Measurements from ENCODE around the gene THAP6. TPM values are rescaled to one million over a fixed set of nuclear protein-coding genes. Genes with fewer than 3 reads are reported as not detected.

THAP6 gene
- total and polyA plus RNA-seq, 2 donors, result 9.4 to 38.6 TPM

DNA sequence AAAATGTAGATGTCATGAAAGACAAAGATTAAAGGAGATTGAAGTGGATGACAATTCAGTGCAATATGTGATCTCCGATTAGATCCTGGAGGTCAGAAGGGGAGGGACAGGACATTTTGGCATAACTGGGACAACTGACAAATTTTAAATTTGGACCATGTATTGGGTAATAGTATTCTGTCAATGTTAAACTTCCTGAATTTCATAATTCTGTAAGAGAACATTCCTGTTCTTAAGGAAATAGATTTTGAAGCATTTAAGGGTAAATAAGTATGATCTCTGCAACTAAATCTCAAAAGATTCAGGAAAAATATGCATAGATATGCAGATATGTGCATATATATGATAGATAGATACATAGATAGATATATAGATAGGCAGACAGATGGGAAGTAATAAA, 52.6 kb downstream of the THAP6 start:
- Histone ChIP-seq H3K27ac (ENCODE audit: low read depth) (no peak overlapping the region), H3K4me1 (ENCODE audit: insufficient read depth) (no peaks in the 10 kb centered on the region), H3K36me3 (ENCODE audit: insufficient read depth) (peaks cover 1% of the 10 kb centered on the region), H3K4me3 (ENCODE audit: low read depth, low read length) (no peak overlapping the region)
- 85% methylated on average over 1 of the region's 1 CpG for WGBS
- no peak for DNase-seq (ENCODE audit: extremely low spot score)

DNA sequence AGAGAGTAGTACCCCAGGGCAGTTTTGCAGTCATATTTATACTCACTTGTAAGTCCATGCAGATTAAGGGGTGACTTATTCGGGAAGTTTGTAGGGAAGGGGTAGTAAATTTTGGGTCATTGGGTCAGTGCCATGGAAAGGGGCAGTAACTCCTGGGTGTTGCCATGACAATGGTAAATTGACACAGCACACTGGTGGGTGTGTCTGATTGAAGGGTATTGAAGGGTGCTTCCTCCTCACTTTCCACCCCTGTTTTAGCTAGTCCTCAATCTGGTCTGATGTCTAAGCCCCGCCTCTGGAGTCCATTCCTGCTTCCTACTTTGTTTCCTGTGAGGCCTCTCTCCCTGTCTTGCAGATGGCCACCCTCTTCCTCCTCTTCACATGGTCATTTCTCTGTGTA, 53.5 kb downstream of the THAP6 start:
- Histone ChIP-seq H3K27ac (ENCODE audit: low read depth) (no peak overlapping the region), H3K36me3 (ENCODE audit: insufficient read depth) (peaks cover 1% of the 10 kb centered on the region), H3K4me3 (ENCODE audit: low read depth, low read length) (no peak overlapping the region), H3K4me1 (ENCODE audit: insufficient read depth) (no peaks in the 10 kb centered on the region)
- WGBS, result 92% methylated on average over 2 of the region's 2 CpGs
- no peak for DNase-seq (ENCODE audit: extremely low spot score)

Other genes starting within 250 kb of the THAP6 start
- gene RCHY1, start 70 bp upstream of the THAP6 start, total RNA-seq, result 52.4 TPM
- 24.6 TPM for gene RCHY1, start 70 bp upstream of the THAP6 start, polyA plus RNA-seq
- not detected for gene ODAPH, start 41.6 kb downstream of the THAP6 start, total RNA-seq
- gene ODAPH, start 41.6 kb downstream of the THAP6 start, polyA plus RNA-seq, result not detected
- 0.90 TPM for gene CDKL2, start 116.1 kb downstream of the THAP6 start, total RNA-seq
- 0.15 TPM for gene CDKL2, start 116.1 kb downstream of the THAP6 start, polyA plus RNA-seq
- 145 TPM for gene G3BP2, start 158.9 kb downstream of the THAP6 start, total RNA-seq
- 76.8 TPM for gene G3BP2, start 158.9 kb downstream of the THAP6 start, polyA plus RNA-seq
- gene USO1, start 210.1 kb downstream of the THAP6 start, total RNA-seq, result 186 TPM
- 37.4 TPM for gene USO1, start 210.1 kb downstream of the THAP6 start, polyA plus RNA-seq

Data from urinary bladder (tissue), 4 donors.